Mesenchymal stem cell (in vitro differentiated cells and primary cell): ENCODE measurements around the gene PRR29. TPM values are rescaled to one million over a fixed set of nuclear protein-coding genes. Genes with fewer than 3 reads are reported as not detected.

ENCODE experiments used
- DNase-seq: peaks from one replicate; pipeline ENCODE4 v3.0.0-alpha.2; 2013
- H2AFZ ChIP-seq: one replicate; pipeline ENCODE4 v1.6.1; 2013; ENCODE audit warnings: low read depth, mild to moderate bottlenecking, control low read depth, inconsistent platforms, low read length, moderate library complexity
- H2AK5ac ChIP-seq: 2 replicates; pipeline ENCODE4 v1.6.1; 2013; ENCODE audit warnings: low read length, moderate library complexity, mild to moderate bottlenecking, inconsistent platforms; ENCODE audit not compliant: severe bottlenecking
- H2BK120ac ChIP-seq: one replicate; pipeline ENCODE4 v1.6.1; 2013; ENCODE audit warnings: low read depth, mild to moderate bottlenecking, inconsistent platforms, low read length, moderate library complexity
- H2BK12ac ChIP-seq, 2 experiments: one replicate each; pipeline ENCODE4 v1.6.1; 2013; ENCODE audit warnings: inconsistent platforms in 2 of 2, low read length in 2 of 2, mild to moderate bottlenecking in 2 of 2, moderate library complexity in 2 of 2, control low read depth in 1 of 2
- H2BK15ac ChIP-seq: one replicate; pipeline ENCODE4 v1.6.1; 2013; ENCODE audit warnings: mild to moderate bottlenecking, low read depth, inconsistent platforms; ENCODE audit not compliant: poor library complexity, severe bottlenecking
- H2BK5ac ChIP-seq: 2 replicates; pipeline ENCODE4 v1.6.1; 2013; ENCODE audit warnings: low read depth, mild to moderate bottlenecking, low read length, control low read depth, inconsistent platforms; ENCODE audit not compliant: poor library complexity, severe bottlenecking
- H3K14ac ChIP-seq, 2 experiments: one replicate each; pipeline ENCODE4 v1.6.1; 2013; ENCODE audit warnings: inconsistent platforms in 2 of 2, low read length in 2 of 2, control low read depth in 1 of 2, mild to moderate bottlenecking in 1 of 2, moderate library complexity in 1 of 2
- H3K18ac ChIP-seq, 2 experiments: one replicate each; pipeline ENCODE4 v1.6.1; 2013; ENCODE audit warnings: inconsistent platforms in 2 of 2, low read length in 2 of 2, control low read depth in 1 of 2, low read depth in 1 of 2, mild to moderate bottlenecking in 1 of 2
- H3K23ac ChIP-seq, 2 experiments: one replicate each; pipeline ENCODE4 v1.6.1; 2013; ENCODE audit warnings: inconsistent platforms in 2 of 2, low read length in 2 of 2, mild to moderate bottlenecking in 2 of 2, moderate library complexity in 2 of 2, control low read depth in 1 of 2
- H3K27ac ChIP-seq: 2 replicates; pipeline ENCODE4 v1.5.1; 2013; ENCODE audit warnings: mild to moderate bottlenecking, moderate library complexity, low read length, control low read depth, inconsistent platforms; ENCODE audit not compliant: poor library complexity, severe bottlenecking
- H3K27me3 ChIP-seq, 2 experiments: 2 replicates each; pipeline versions ENCODE4 v1.6.1 to v1.7.0; 2013; ENCODE audit warnings: low read length in 2 of 2, mild to moderate bottlenecking in 2 of 2, moderate library complexity in 2 of 2, control low read depth in 1 of 2, inconsistent platforms in 1 of 2; ENCODE audit not compliant: control insufficient read depth in 1 of 2, insufficient read depth in 1 of 2
- H3K36me3 ChIP-seq, 2 experiments: 2 replicates each; pipeline versions ENCODE4 v1.6.1 to v1.7.0; 2013; ENCODE audit warnings: low read length in 2 of 2, control low read depth in 1 of 2, inconsistent platforms in 1 of 2, low read depth in 1 of 2, mild to moderate bottlenecking in 1 of 2; ENCODE audit not compliant: insufficient read depth in 2 of 2, control insufficient read depth in 1 of 2
- H3K4ac ChIP-seq, 2 experiments: one replicate each; pipeline ENCODE4 v1.6.1; 2013; ENCODE audit warnings: inconsistent platforms in 2 of 2, low read length in 2 of 2, mild to moderate bottlenecking in 2 of 2, moderate library complexity in 2 of 2, control low read depth in 1 of 2, low read depth in 1 of 2
- H3K4me1 ChIP-seq: 2 replicates; pipeline ENCODE4 v1.6.1; 2013; ENCODE audit warnings: low read depth, low read length, control low read depth; ENCODE audit not compliant: control insufficient read depth, insufficient read depth
- H3K4me2 ChIP-seq: 2 replicates; pipeline ENCODE4 v1.6.1; 2013; ENCODE audit warnings: low read length, mild to moderate bottlenecking, inconsistent platforms; ENCODE audit not compliant: poor library complexity, severe bottlenecking
- H3K4me3 ChIP-seq, 2 experiments: 2 replicates each; pipeline versions ENCODE4 v1.5.1 to v1.7.0; 2013; ENCODE audit warnings: low read length in 2 of 2, mild to moderate bottlenecking in 2 of 2, control low read depth in 1 of 2, low read depth in 1 of 2; ENCODE audit not compliant: insufficient read depth in 1 of 2
- H3K79me1 ChIP-seq: replicated peaks from 2 replicates; pipeline ENCODE4 v1.6.1; 2013; ENCODE audit warnings: mild to moderate bottlenecking, control low read depth, low read length, inconsistent platforms; ENCODE audit not compliant: poor library complexity, severe bottlenecking
- H3K9ac ChIP-seq: 2 replicates; pipeline ENCODE4 v1.7.0; 2013; ENCODE audit warnings: mild to moderate bottlenecking, low read length, moderate library complexity
- H3K9me3 ChIP-seq: 2 replicates; pipeline ENCODE4 v1.7.0; 2013; ENCODE audit warnings: mild to moderate bottlenecking, low read length; ENCODE audit not compliant: control insufficient read depth
- H4K8ac ChIP-seq: one replicate; pipeline ENCODE4 v1.6.1; 2013; ENCODE audit warnings: inconsistent platforms, mild to moderate bottlenecking, low read length, moderate library complexity
- H4K91ac ChIP-seq: one replicate; pipeline ENCODE4 v1.6.1; 2013; ENCODE audit warnings: mild to moderate bottlenecking, low read length, inconsistent platforms
- WGBS: methylation state at CpG from one replicate; pipeline ENCODE4 v1.1.7; 2013; ENCODE audit warnings: mixed read lengths; 5-methylcytosine and 5-hydroxymethylcytosine counted together
- polyA plus RNA-seq, 2 experiments: library from polyadenylated mRNA; stranded (reverse); fragments of 200-250 nt; gene quantifications; one replicate each; pipeline ENCODE4 v1.2.3, GENCODE V29; 2013

PRR29 gene
- 0.26 TPM for polyA plus RNA-seq (2013, experiment 1 of 2)
- 0.38 TPM for polyA plus RNA-seq (2013, experiment 2 of 2)

DNA sequence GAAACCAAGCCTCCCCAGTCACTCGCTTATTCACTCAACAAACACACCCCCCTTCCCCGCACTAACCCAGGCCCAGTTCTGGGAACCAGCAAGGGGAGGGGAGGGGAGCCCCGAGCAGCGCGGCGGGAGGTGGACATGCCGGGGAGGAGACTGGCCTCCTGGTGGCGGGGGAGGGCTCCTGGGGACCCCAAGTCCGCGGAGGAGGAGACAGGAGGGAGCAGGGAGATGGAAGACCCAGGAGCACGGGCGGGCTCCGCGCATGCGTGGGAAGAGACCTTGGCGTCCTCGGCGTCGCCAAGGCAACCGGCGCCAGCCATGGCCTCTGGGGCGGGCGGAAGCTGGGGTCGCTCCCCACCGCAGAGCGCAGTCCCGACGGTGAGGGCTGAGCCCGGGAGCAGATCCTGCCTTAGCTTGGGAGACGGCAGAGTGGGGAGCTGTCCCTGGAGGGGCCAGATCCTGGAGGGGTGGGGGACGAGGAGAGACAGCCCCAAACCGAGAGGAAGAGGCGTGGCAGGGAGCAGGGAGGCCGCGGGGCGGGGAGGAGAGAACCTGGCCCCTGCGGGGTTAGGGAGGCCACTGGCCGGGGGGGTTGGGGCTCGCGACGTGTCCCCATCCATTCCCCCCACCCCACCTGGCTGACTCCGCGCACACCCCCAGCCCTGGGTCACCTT lies at the start of gene PRR29:
PRR29 (plus strand) TSS at position 302 of the 671 bp plus-strand sequence; CDS start at position 316, 14 bp downstream.
- Histone ChIP-seq H3K4me1 (peaks cover 12% of the 10 kb centered on the region), H2BK5ac (no peak within 1 kb of the TSS), H2BK120ac (no peak within 1 kb of the TSS), H3K18ac (peak within 1 kb of the TSS; percentile 4 to 75), H3K27me3 (peaks cover 47 to 53% of the 10 kb centered on the region in 2 experiments), H3K4me2 (peak within 1 kb of the TSS; percentile 63), H2BK15ac (no peak within 1 kb of the TSS), H3K4me3 (peak within 1 kb of the TSS; percentile 60 to 86), H3K14ac (no peak within 1 kb of the TSS), H3K36me3 (no peaks in the 10 kb centered on the region), H3K23ac (no peak within 1 kb of the TSS), H2AFZ (peak within 1 kb of the TSS; percentile 91), H2AK5ac (no peak within 1 kb of the TSS), H3K4ac (peak within 1 kb of the TSS in 1 of 2 experiments; percentile 20), H4K91ac (no peak within 1 kb of the TSS), H3K79me1 (no peaks in the 10 kb centered on the region), H4K8ac (peak within 1 kb of the TSS; percentile 57), H3K27ac (no peak within 1 kb of the TSS), H3K9ac (peak within 1 kb of the TSS; percentile 79), H3K9me3 (no peaks in the 10 kb centered on the region), H2BK12ac (peak within 1 kb of the TSS in 1 of 2 experiments; percentile 29)
- peak; percentile 74 for DNase-seq
- 1% methylated on average over 32 of the region's 43 CpGs for WGBS

GRCh38 chr17:63948521-63948920 lies 49.6 kb upstream of the PRR29 start:
- WGBS = 87% methylated on average over 9 of the region's 9 CpGs
- Histone ChIP-seq H3K14ac (no peak overlapping the region), H3K27ac (no peak overlapping the region), H3K4me3 (no peak overlapping the region), H2BK12ac (no peak overlapping the region), H3K9me3 (no peaks in the 10 kb centered on the region), H4K8ac (no peak overlapping the region), H3K23ac (no peak overlapping the region), H4K91ac (no peak overlapping the region), H3K9ac (no peak overlapping the region), H2AK5ac (no peak overlapping the region), H2BK5ac (no peak overlapping the region), H3K36me3 (no peaks in the 10 kb centered on the region), H2AFZ (no peak overlapping the region), H2BK120ac (no peak overlapping the region), H3K18ac (no peak overlapping the region), H2BK15ac (no peak overlapping the region), H3K4me2 (no peak overlapping the region), H3K79me1 (no peaks in the 10 kb centered on the region), H3K27me3 (peaks cover 22 to 49% of the 10 kb centered on the region in 2 experiments), H3K4me1 (peaks cover 16% of the 10 kb centered on the region), H3K4ac (no peak overlapping the region)
- no peak for DNase-seq

GRCh38 chr17:63949576-63950250 lies 48.4 kb upstream of the PRR29 start:
- H3K27ac ChIP-seq = no peak overlapping the region

More at GRCh38 chr17:63949576-63950250, 48.4 kb upstream of the PRR29 start:
- WGBS = 75% methylated on average over 18 of the region's 18 CpGs
- peaks cover 22 to 53% of the 10 kb centered on the region in 2 experiments for H3K27me3 ChIP-seq
- no peak overlapping the region for H2BK15ac ChIP-seq
- H2AK5ac ChIP-seq = no peak overlapping the region
- no peak overlapping the region for H4K91ac ChIP-seq
- DNase-seq = no peak
- no peak overlapping the region for H2AFZ ChIP-seq
- no peak overlapping the region for H2BK5ac ChIP-seq
- H3K4me2 ChIP-seq = no peak overlapping the region
- H3K14ac ChIP-seq = no peak overlapping the region
- H3K9ac ChIP-seq = no peak overlapping the region
- no peak overlapping the region for H3K23ac ChIP-seq
- H2BK12ac ChIP-seq = no peak overlapping the region
- H4K8ac ChIP-seq = no peak overlapping the region
- no peaks in the 10 kb centered on the region for H3K9me3 ChIP-seq
- H3K4me3 ChIP-seq = no peak overlapping the region
- H3K4me1 ChIP-seq = peaks cover 16% of the 10 kb centered on the region
- no peaks in the 10 kb centered on the region for H3K36me3 ChIP-seq
- no peak overlapping the region for H3K18ac ChIP-seq
- H3K79me1 ChIP-seq = no peaks in the 10 kb centered on the region
- H2BK120ac ChIP-seq = no peak overlapping the region
- no peak overlapping the region for H3K4ac ChIP-seq
